ENCODE measurements around the gene LRMDA. TPM values are rescaled to one million over a fixed set of nuclear protein-coding genes. Genes with fewer than 3 reads are reported as not detected.

The LRMDA gene
- total and polyA plus RNA-seq, 10 of the 15 experiments (the other 5 are each of a cell fraction or from before 2014, with no cell fraction given): 0.07 to 0.54 (median 0.29) TPM; not detected in 4

DNA sequence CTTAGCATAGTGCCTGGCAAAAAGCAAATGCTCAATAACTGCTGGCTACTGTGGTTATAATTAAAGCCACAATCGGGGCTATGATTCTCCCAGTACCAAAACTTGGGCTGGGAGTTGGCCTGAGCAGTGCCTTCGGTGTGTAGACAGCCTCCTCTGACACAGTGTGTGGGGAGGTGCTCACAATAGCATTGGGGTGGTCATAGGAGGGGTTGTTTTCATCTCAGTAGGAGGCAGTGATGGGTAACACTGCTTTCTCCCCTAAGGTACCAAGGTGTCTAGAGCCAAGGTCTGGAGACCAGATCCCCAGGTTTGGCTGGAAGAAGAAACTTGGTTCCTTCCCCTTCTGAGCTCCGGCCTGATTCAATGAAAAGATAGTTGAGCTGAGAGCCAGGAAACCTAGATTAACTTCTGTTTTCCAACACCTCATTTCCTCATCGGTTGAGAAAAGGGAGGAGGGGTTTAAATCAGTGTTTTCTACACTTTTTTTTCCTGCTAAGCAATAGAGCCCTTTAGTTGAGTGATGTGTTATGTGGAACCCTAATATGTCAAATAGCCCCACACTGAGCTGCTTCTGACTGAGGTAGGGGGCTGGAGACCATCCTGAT is 68.2 kb downstream of the LRMDA start:
- Histone ChIP-seq H4K20me1 (ENCODE audit: control insufficient read depth, insufficient read depth) (no peaks in the 10 kb centered on the region), H3K4me2 (ENCODE audit: control insufficient read depth, insufficient read depth) (no peak overlapping the region), H3K27ac (ENCODE audit: control insufficient read depth, insufficient read depth) (no peak overlapping the region), H3K4me1 (ENCODE audit: control insufficient read depth, insufficient read depth, low read length) (no peaks in the 10 kb centered on the region), H3K79me2 (ENCODE audit: control insufficient read depth, insufficient read depth, low read length) (no peaks in the 10 kb centered on the region), H3K4me3 (no peak overlapping the region), H3K9ac (ENCODE audit: control insufficient read depth, insufficient read depth, low read length) (no peak overlapping the region), H3K9me3 (replicated peaks; ENCODE audit: control insufficient read depth, insufficient read depth, low read length) (no peaks in the 10 kb centered on the region; the same call in 2 of the 3 replicates), H2AFZ (ENCODE audit: control insufficient read depth, low read depth, low read length) (no peak overlapping the region), H3K36me3 (ENCODE audit: control insufficient read depth in 2 of 2, insufficient read depth in 2 of 2, low read length in 1 of 2) (no peaks in the 10 kb centered on the region), H3K27me3 (replicated peaks in 1 of 2; ENCODE audit: control insufficient read depth in 2 of 2, insufficient read depth in 2 of 2, low read length in 1 of 2) (no peaks in the 10 kb centered on the region; a peak in 1 of 4 replicates)
- RAD21 ChIA-PET (ENCODE audit: unreplicated experiment): no interaction called here
- CTCF ChIA-PET: no interaction called here
- BruUV-seq (replicated peaks): no TSS peak
- in situ Hi-C loops (cut with MboI): no loop called here
- 14% methylated on average over 4 of the region's 4 CpGs for WGBS (ENCODE audit: insufficient coverage, insufficient replicate concordance, low lambda C conversion rate, missing lambda C conversion rate)
- FAIRE-seq: no peak
- TF ChIP-seq RAD51 (IDR thresholded peaks at IDR 0.05): no peak
- no peak for TF ChIP-seq DPF2 (IDR thresholded peaks at IDR 0.05)
- TF ChIP-seq CBX5 (IDR thresholded peaks at IDR 0.05; ENCODE audit: low read depth): no peak
- no peak for TF ChIP-seq TAF1 (IDR thresholded peaks at IDR 0.05; ENCODE audit: borderline replicate concordance, low read depth, low read length)
- no peak for TF ChIP-seq FOXK2 (IDR thresholded peaks at IDR 0.05)
- TF ChIP-seq HDAC6 (IDR thresholded peaks at IDR 0.05; ENCODE audit: unreplicated experiment): no peak
- no peak for TF ChIP-seq EP300 (IDR thresholded peaks at IDR 0.05; ENCODE audit: borderline replicate concordance in 1 of 2, control insufficient read depth in 1 of 2, low read depth in 2 of 2, low read length in 2 of 2)
- TF ChIP-seq PML (IDR thresholded peaks at IDR 0.05; ENCODE audit: low read length): no peak
- TF ChIP-seq MEF2B (IDR thresholded peaks at IDR 0.05; ENCODE audit: partially characterized antibody, poor library complexity, severe bottlenecking): no peak
- no peak for TF ChIP-seq MTA3 (IDR thresholded peaks at IDR 0.05; ENCODE audit: borderline replicate concordance, low read length)
- no peak for TF ChIP-seq SIN3A (IDR thresholded peaks at IDR 0.05; ENCODE audit: low read depth, low read length)
- TF ChIP-seq STAT1 (conservative IDR thresholded peaks at IDR 0.05): no peak
- TF ChIP-seq, protein P1, sequence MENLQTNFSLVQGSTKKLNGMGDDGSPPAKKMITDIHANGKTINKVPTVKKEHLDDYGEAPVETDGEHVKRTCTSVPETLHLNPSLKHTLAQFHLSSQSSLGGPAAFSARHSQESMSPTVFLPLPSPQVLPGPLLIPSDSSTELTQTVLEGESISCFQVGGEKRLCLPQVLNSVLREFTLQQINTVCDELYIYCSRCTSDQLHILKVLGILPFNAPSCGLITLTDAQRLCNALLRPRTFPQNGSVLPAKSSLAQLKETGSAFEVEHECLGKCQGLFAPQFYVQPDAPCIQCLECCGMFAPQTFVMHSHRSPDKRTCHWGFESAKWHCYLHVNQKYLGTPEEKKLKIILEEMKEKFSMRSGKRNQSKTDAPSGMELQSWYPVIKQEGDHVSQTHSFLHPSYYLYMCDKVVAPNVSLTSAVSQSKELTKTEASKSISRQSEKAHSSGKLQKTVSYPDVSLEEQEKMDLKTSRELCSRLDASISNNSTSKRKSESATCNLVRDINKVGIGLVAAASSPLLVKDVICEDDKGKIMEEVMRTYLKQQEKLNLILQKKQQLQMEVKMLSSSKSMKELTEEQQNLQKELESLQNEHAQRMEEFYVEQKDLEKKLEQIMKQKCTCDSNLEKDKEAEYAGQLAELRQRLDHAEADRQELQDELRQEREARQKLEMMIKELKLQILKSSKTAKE (IDR thresholded peaks at IDR 0.05; ENCODE audit: low read depth, poor library complexity, severe bottlenecking): no peak
- ATAC-seq: no peak
- DNase-seq (ENCODE audit: low read depth, low spot score): no peak
- SMC1A ChIA-PET (ENCODE audit: uncharacterized antibody, unreplicated experiment): interaction anchor here (0.7 to 1.5 kb wide), 2 partner anchors 13 to 45 kb away, joined by 3 read pairs; no protein-coding TSS in a partner anchor
- POLR2A ChIA-PET: no interaction called here
- intact Hi-C loops (cut with micrococcal nuclease; ENCODE audit: unreplicated experiment): no loop called here

All from GM12878 (cell line).